WTC11 (cell line): ENCODE measurements around the gene SNCAIP. TPM values are rescaled to one million over a fixed set of nuclear protein-coding genes. Genes with fewer than 3 reads are reported as not detected.

ENCODE experiments used
- ATAC-seq: fragments of 200-7000 bp; cut with Tn5 transposase; 2 replicates; pipeline ENCODE4 v1.10.0; 2021; ENCODE audit warnings: mild to moderate bottlenecking, moderate library complexity
- CTCF ChIA-PET: fragments of 300-600 bp; sonication (Branson Sonifier 250); formaldehyde crosslinking; loops from one replicate; lab custom pipeline; 2021; ENCODE audit warnings: antibody characterized with exemption; lab: Charles Lee
- POLR2A ChIA-PET: fragments of 350-600 bp; sonication (Branson Sonifier 250); formaldehyde crosslinking; loops from one replicate; lab custom pipeline; 2021; ENCODE audit warnings: antibody characterized with exemption; lab: Charles Lee
- DNase-seq: peaks from one replicate; pipeline ENCODE4 v3.0.0; 2021; ENCODE audit warnings: low spot score
- H3K27ac Mint-ChIP-seq: 2 replicates; pipeline ENCODE4 v1.8.0; 2021; ENCODE audit warnings: mixed read lengths
- H3K27me3 Mint-ChIP-seq: 2 replicates; pipeline ENCODE4 v1.8.0; 2021; ENCODE audit warnings: low read depth, mild to moderate bottlenecking, moderate library complexity, mixed read lengths
- H3K36me3 Mint-ChIP-seq: 2 replicates; pipeline ENCODE4 v1.8.0; 2021; ENCODE audit warnings: mixed read lengths
- H3K4me1 Mint-ChIP-seq: 2 replicates; pipeline ENCODE4 v1.8.0; 2022; ENCODE audit warnings: mixed read lengths
- H3K4me3 Mint-ChIP-seq: 2 replicates; pipeline ENCODE4 v1.8.0; 2021; ENCODE audit warnings: mild to moderate bottlenecking, moderate library complexity, mixed read lengths
- H3K9me3 Mint-ChIP-seq: 2 replicates; pipeline ENCODE4 v1.8.0; 2021; ENCODE audit warnings: mixed read lengths
- AFF4 ChIP-seq: sonication (generic); formaldehyde crosslinking; IDR thresholded peaks from 2 replicates; pipeline ENCODE4 v1.8.1; 2023; ENCODE audit warnings: mild to moderate bottlenecking, missing genetic modification reagents, borderline replicate concordance
- AR ChIP-seq: fragments of 250-450 bp; sonication (Bioruptor Pico); IDR thresholded peaks from 2 replicates; pipeline ENCODE4 v1.9.0; 2021; ENCODE audit warnings: mild to moderate bottlenecking
- E2F4 ChIP-seq: sonication (generic); formaldehyde crosslinking; IDR thresholded peaks from 2 replicates; pipeline ENCODE4 v1.8.1; 2022; ENCODE audit warnings: low read depth, mild to moderate bottlenecking, moderate library complexity, missing genetic modification reagents, borderline replicate concordance
- EMX1 ChIP-seq: fragments of 250-450 bp; sonication (Bioruptor Pico); IDR thresholded peaks from 2 replicates; pipeline ENCODE4 v1.8.0; 2021; ENCODE audit warnings: mild to moderate bottlenecking
- FOXJ3 ChIP-seq: sonication (generic); formaldehyde crosslinking; IDR thresholded peaks from 2 replicates; pipeline ENCODE4 v1.9.0; 2021; ENCODE audit warnings: missing genetic modification reagents, mild to moderate bottlenecking, borderline replicate concordance
- FOXP4 ChIP-seq: sonication (generic); formaldehyde crosslinking; IDR thresholded peaks from 2 replicates; pipeline ENCODE4 v1.8.0; 2022; ENCODE audit warnings: mild to moderate bottlenecking, missing genetic modification reagents
- NFE2L1 ChIP-seq: sonication (generic); formaldehyde crosslinking; IDR thresholded peaks from 2 replicates; pipeline ENCODE4 v1.8.1; 2023; ENCODE audit warnings: missing genetic modification reagents
- NR2C2 ChIP-seq: sonication (generic); formaldehyde crosslinking; IDR thresholded peaks from 2 replicates; pipeline ENCODE4 v1.8.0; 2022; ENCODE audit warnings: mild to moderate bottlenecking, missing genetic modification reagents
- OVOL2 ChIP-seq: fragments of 250-450 bp; sonication (Bioruptor Pico); IDR thresholded peaks from 2 replicates; pipeline ENCODE4 v1.9.0; 2021; ENCODE audit warnings: mild to moderate bottlenecking, borderline replicate concordance
- SMAD3 ChIP-seq: sonication (generic); formaldehyde crosslinking; IDR thresholded peaks from 2 replicates; pipeline ENCODE4 v1.8.0; 2022; ENCODE audit warnings: missing genetic modification reagents, mild to moderate bottlenecking, borderline replicate concordance
- TEAD4 ChIP-seq: sonication (generic); formaldehyde crosslinking; IDR thresholded peaks from 2 replicates; pipeline ENCODE4 v1.8.0; 2022; ENCODE audit warnings: mild to moderate bottlenecking, missing genetic modification reagents
- ZBTB21 ChIP-seq: sonication (generic); formaldehyde crosslinking; IDR thresholded peaks from 2 replicates; pipeline ENCODE4 v1.8.1; 2023; ENCODE audit warnings: mild to moderate bottlenecking, missing genetic modification reagents, borderline replicate concordance
- ZNF263 ChIP-seq: sonication (generic); formaldehyde crosslinking; IDR thresholded peaks from 2 replicates; pipeline ENCODE4 v1.8.1; 2022; ENCODE audit warnings: low read depth, mild to moderate bottlenecking, moderate library complexity, missing genetic modification reagents
- ZNF512 ChIP-seq: sonication (generic); formaldehyde crosslinking; IDR thresholded peaks from 2 replicates; pipeline ENCODE4 v1.8.1; 2022; ENCODE audit warnings: missing genetic modification reagents, borderline replicate concordance
- ZNF532 ChIP-seq: fragments of 250-450 bp; sonication (Bioruptor Pico); IDR thresholded peaks from 2 replicates; pipeline ENCODE4 v1.9.0; 2021; ENCODE audit warnings: mild to moderate bottlenecking, borderline replicate concordance
- total RNA-seq: library from RNA; stranded (reverse); gene quantifications from 3 replicates; pipeline ENCODE4 v1.2.3, GENCODE V29; 2021

Gene SNCAIP
- total RNA-seq, 1 experiment from 2014 or later, result 10.0 TPM

- Mint-ChIP-seq H3K27me3 (no peaks in the 10 kb centered on the region), H3K4me3 (no peak overlapping the region), H3K27ac (peak overlapping the region; percentile 75), H3K36me3 (peaks cover 10% of the 10 kb centered on the region; the same call in 1 of the 2 replicates), H3K9me3 (peaks cover 5% of the 10 kb centered on the region), H3K4me1 (peaks cover 63% of the 10 kb centered on the region)
- DNase-seq (no peak), ATAC-seq (no peak)
- CTCF ChIA-PET, result interaction anchor here (0.8 to 1.4 kb wide), 2 partner anchors 8 to 168 kb away, joined by 3 to 7 read pairs; no protein-coding TSS in a partner anchor
- TF ChIP-seq NR2C2 (no peak), E2F4 (CRISPR knock-in tag) (no peak), FOXP4 (no peak)
- POLR2A ChIA-PET, result interaction anchor here (0.5 to 1.0 kb wide), 2 partner anchors 8 to 115 kb away, joined by 3 read pairs; no protein-coding TSS in a partner anchor
Observed at GRCh38 chr5:122463221-122463620, 151.2 kb downstream of the SNCAIP start.

GRCh38 chr5:122464191-122464590 is 152.2 kb downstream of the SNCAIP start:
- DNase-seq (no peak), ATAC-seq (no peak)
- peaks cover 10% of the 10 kb centered on the region; the same call in 1 of the 2 replicates for H3K36me3 Mint-ChIP-seq
- ChIA-PET CTCF (no interaction called here), POLR2A (no interaction called here)
- no peak overlapping the region for H3K27ac Mint-ChIP-seq
- H3K27me3 Mint-ChIP-seq, result no peaks in the 10 kb centered on the region
- H3K4me3 Mint-ChIP-seq, result no peak overlapping the region
- H3K9me3 Mint-ChIP-seq, result peaks cover 5% of the 10 kb centered on the region
- peaks cover 59% of the 10 kb centered on the region for H3K4me1 Mint-ChIP-seq
- TF ChIP-seq TEAD4 (CRISPR knock-in tag), result no peak
- TF ChIP-seq NFE2L1 (CRISPR knock-in tag), result no peak
- no peak for TF ChIP-seq FOXJ3 (CRISPR knock-in tag)
- TF ChIP-seq ZBTB21 (CRISPR knock-in tag), result no peak
- no peak for TF ChIP-seq OVOL2 (CRISPR knock-in tag)
- TF ChIP-seq AFF4 (CRISPR knock-in tag), result no peak

- ChIA-PET POLR2A (no interaction called here), CTCF (no interaction called here)
- H3K27me3 Mint-ChIP-seq, result no peaks in the 10 kb centered on the region
- ATAC-seq (no peak), DNase-seq (no peak)
- no peak overlapping the region for H3K27ac Mint-ChIP-seq
- TF ChIP-seq ZNF512 (CRISPR knock-in tag) (no peak), AR (CRISPR knock-in tag) (no peak), ZNF263 (CRISPR knock-in tag) (no peak), EMX1 (CRISPR knock-in tag) (no peak), SMAD3 (no peak), ZNF532 (CRISPR knock-in tag) (no peak)
- H3K4me3 Mint-ChIP-seq, result no peak overlapping the region
- peaks cover 5% of the 10 kb centered on the region for H3K9me3 Mint-ChIP-seq
- H3K36me3 Mint-ChIP-seq, result peaks cover 10% of the 10 kb centered on the region; the same call in 1 of the 2 replicates
- peaks cover 65% of the 10 kb centered on the region for H3K4me1 Mint-ChIP-seq
Observed at GRCh38 chr5:122465031-122465577, 153.1 kb downstream of the SNCAIP start.
